ENCODE data around the gene CLECL1.

Gene CLECL1

GRCh38 chr12:9732921-9733461 is at the start of gene CLECL1:
CLECL1 (minus strand) TSS chr12:9733097.
- H3K4me3 ChIP-seq (replicated peaks; ENCODE audit: low read depth, low read length) = no peak within 1 kb of the TSS
- DNase-seq (ENCODE audit: extremely low read depth, low read depth) = no peak
- TF ChIP-seq CTCF (IDR thresholded peaks at IDR 0.05; ENCODE audit: low read depth, low read length, missing control alignments) = no peak

DNA sequence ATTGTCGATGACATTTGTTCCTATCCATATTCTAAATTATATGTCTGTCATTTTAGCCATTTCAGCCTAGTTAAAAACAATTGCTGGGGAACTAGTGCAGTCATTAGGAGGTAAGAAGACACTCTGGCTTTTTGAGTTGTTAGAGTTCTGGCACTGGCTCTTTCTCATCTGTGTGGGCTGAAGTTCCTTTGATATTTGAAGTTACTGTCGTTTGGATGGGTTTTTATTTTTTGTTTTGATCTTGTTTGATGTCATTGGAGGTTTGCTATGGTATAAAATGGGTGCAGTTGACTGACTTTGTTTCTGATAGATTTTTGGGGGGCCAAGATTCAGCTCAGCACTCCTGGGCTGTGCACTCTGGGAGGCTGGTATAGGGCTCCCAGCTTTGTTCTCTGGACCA is 48.5 kb upstream of the CLECL1 start:
- no peak for DNase-seq (ENCODE audit: extremely low read depth, low read depth)
- TF ChIP-seq CTCF (IDR thresholded peaks at IDR 0.05; ENCODE audit: low read depth, low read length, missing control alignments) = no peak

DNA sequence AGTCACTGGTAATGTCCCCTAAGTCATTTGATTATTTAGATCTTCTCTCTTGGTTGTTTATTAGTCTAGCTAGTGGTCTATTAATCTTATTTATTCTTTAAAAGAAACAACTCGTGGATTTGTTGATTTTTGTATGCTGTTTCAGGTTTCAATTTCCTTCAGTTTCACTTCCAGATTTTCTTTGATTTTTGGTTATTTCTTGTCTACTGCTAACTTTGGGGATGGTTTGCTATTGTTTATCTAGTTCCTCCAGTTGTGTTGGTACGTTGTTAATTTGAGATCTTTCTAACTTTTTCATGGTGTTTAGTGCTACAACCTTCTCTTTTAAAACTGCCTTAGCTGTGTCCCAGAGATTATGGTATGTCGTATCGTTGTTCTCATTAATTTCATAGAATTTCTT is 46.3 kb upstream of the CLECL1 start:
- no peak for TF ChIP-seq CTCF (IDR thresholded peaks at IDR 0.05; ENCODE audit: low read depth, low read length, missing control alignments)
- H3K4me3 ChIP-seq (replicated peaks; ENCODE audit: low read depth, low read length) = no peak overlapping the region
- no peak for DNase-seq (ENCODE audit: extremely low read depth, low read depth)

More for the DNA sequence above, 48.5 kb upstream of the CLECL1 start:
- H3K4me3 ChIP-seq (replicated peaks; ENCODE audit: low read depth, low read length) = no peak overlapping the region

- no peak overlapping the region for H3K4me3 ChIP-seq (replicated peaks; ENCODE audit: low read depth, low read length)
- TF ChIP-seq CTCF (IDR thresholded peaks at IDR 0.05; ENCODE audit: low read depth, low read length, missing control alignments) = no peak
- no peak for DNase-seq (ENCODE audit: extremely low read depth, low read depth)
These were observed 43.9 kb upstream of the CLECL1 start for GRCh38 chr12:9776781-9777180.

DNA sequence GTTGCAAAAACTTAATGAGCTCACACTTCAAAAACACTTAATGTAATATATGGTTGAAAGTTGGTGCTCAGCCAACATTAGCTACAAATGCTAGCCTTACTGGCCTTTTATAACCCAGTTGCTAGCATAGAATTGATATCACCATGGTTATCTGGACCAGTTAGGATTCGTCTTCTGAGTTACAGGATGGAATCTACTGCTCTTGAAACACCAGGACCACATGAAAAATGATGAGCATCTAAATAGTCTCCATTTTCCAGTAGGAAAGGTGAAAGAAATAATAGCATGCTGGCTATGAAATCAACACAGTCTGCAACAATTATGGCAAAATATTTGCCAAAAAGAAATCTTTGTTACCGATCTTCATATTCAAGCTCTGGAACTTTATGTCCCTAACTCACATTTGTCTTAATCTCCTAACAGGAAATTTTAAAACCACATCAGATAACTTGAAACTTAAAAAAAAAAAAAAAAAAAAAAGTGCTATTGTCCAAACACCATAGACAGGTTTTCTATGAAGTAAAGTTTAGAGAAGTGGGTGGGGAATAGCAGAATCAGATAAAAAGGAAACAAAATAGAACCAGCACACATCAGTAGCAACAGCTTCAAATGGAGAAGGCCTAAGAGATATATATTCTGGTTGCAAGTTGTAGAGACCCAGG is 40.5 kb upstream of the CLECL1 start:
- DNase-seq (ENCODE audit: extremely low read depth, low read depth) = no peak
- no peak overlapping the region for H3K4me3 ChIP-seq (replicated peaks; ENCODE audit: low read depth, low read length)
- TF ChIP-seq CTCF (IDR thresholded peaks at IDR 0.05; ENCODE audit: low read depth, low read length, missing control alignments) = no peak

DNA sequence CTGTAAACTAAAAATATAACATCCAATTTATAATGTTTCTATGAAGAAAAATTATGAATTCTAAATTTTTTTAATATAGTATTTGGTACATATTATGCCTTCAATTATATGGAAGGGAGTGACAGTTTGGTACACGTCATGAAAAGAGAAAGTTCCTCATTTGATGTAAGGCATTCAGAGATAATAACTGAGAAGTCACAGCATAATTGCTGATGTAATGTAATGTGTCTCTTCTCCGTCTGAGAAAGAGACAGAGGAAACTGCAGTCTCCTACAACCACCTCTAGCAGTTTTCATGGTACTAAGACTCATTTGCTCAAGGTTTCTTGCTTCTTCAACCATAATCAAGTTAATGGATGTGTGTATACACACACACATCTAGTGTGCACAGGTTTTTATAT is 30.1 kb upstream of the CLECL1 start:
- no peak overlapping the region for H3K4me3 ChIP-seq (replicated peaks; ENCODE audit: low read depth, low read length)
- no peak for DNase-seq (ENCODE audit: extremely low read depth, low read depth)
- no peak for TF ChIP-seq CTCF (IDR thresholded peaks at IDR 0.05; ENCODE audit: low read depth, low read length, missing control alignments)

GRCh38 chr12:9762369-9762768 is 29.5 kb upstream of the CLECL1 start:
- DNase-seq (ENCODE audit: extremely low read depth, low read depth) = no peak
- TF ChIP-seq CTCF (IDR thresholded peaks at IDR 0.05; ENCODE audit: low read depth, low read length, missing control alignments) = no peak

More at GRCh38 chr12:9762369-9762768, 29.5 kb upstream of the CLECL1 start:
- H3K4me3 ChIP-seq (replicated peaks; ENCODE audit: low read depth, low read length) = no peak overlapping the region

Measured in HFF-Myc (cell line).